Right ventricle myocardium inferior (tissue), 1 donor: Measurements from ENCODE around the gene LYZ. TPM values are rescaled to one million over a fixed set of nuclear protein-coding genes. Genes with fewer than 3 reads are reported as not detected.

Experiments
- ATAC-seq: fragments of 200-7000 bp; cut with Tn5 transposase; one replicate; pipeline ENCODE4 v1.9.1; 2020; ENCODE audit warnings: mild to moderate bottlenecking, moderate library complexity
- DNase-seq: peaks from one replicate; pipeline ENCODE4 v3.0.0; 2021; ENCODE audit errors: missing footprints
- intact Hi-C: fragments of 100-400 bp; cut with DNase I; formaldehyde crosslinking; loops from one replicate; pipeline ENCODE4 v1.11.0; 2022
- total RNA-seq: library from RNA; stranded (reverse); fragmentation: NEBNext Ultra II Directional; extraction: Animal tissue kit (Norgen Biotek cat#: 25700); gene quantifications from one replicate; pipeline ENCODE4 v1.2.1, GENCODE V29; 2021
- donor health status: DM: no; HTN: yes; CAD: no; lungs with severe emphysema.

LYZ gene
- total RNA-seq, 1 donor from 2014 or later = 49.2 TPM

DNA sequence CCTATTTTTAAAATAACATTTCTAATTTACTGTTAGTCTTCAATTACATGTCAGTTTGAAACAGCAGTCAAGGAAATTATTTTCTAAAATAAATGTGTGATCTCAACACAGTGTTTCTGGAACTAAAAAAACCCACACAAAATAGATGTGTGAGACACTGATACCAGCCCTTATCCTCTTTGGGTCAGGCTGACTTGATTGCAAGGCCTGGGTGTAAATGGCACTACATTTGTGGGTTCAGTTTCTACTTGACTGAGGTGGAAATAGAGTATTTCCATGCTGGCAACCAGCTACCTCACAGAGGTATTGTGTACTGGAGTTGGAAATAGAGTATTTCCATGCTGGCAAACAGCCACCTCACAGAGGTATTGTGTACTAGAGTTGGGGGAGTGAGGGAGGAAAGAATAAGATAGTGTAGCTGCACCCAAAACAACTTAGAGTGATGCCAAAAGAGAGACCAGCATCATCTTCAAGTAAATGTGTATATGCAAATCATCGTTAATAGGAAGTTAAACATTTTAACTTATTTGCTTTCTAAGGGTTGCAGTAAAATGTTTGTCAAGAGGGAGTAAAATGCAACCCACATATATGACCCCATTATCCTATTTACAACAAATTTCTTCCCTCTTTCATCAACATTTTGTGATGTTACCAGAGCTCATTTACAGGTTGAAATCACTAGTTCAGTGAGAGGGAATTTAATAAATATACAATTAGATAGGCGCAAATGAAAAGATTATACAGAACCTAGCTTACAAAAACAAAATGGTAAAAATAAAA lies 10.7 kb upstream of the LYZ start:
- no peak for ATAC-seq
- intact Hi-C loops = no loop called here

DNA sequence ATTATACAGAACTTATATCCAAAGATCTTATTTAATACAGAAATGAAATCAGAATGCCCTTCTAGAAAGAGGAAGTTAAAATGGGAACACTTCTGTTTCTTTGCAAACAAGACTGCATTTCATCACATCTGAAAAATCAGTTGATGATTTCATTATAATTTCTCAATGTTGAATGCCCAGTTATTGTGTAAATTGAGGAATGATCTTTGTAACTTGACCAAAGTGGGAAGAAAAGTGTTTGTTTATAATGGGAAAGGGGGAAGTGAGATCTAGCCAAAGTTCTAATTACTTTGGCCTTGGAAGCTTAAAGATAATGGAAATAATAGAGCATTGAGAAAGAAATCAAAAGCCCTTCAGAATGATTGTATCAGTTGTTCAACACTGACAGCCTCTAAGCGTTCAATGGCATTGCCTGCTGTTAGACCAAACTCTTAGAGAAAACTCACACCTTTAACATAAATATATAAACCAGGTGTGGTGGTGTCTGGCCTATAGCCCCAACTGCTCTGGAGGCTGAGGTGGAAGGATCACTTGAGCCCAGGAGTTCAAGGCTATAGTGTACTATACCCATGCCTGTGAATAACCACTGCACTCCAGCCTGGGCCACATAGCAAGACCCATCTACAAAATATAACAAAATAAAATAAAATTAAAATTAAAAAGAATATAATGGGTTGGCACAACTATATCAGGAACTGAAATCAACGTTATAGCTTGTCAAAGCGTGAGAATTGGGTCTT lies 9.9 kb upstream of the LYZ start:
- intact Hi-C loops = no loop called here
- ATAC-seq = no peak
- no peak for DNase-seq

More for the DNA sequence above, 10.7 kb upstream of the LYZ start:
- no peak for DNase-seq

DNA sequence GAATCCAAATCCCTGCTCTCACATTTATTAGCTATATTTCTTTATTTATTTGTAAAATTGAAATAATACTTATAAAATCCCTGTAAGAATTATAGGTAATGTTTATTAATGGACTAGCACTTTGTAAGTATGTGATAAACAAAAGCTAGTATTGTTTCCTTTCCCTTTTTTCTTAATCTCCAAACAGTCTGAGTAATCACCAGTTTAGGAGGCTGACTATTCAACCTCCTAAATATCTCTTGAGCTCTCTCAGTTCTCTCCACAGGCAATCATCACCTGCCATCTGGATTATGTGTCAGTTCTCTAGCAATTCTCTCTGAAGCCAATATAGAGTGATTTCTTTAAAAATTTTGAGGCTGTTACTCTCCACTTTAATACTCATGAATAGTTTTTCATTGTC lies 9.2 kb upstream of the LYZ start:
- ATAC-seq (no peak), DNase-seq (no peak)
- intact Hi-C loops = no loop called here

DNA sequence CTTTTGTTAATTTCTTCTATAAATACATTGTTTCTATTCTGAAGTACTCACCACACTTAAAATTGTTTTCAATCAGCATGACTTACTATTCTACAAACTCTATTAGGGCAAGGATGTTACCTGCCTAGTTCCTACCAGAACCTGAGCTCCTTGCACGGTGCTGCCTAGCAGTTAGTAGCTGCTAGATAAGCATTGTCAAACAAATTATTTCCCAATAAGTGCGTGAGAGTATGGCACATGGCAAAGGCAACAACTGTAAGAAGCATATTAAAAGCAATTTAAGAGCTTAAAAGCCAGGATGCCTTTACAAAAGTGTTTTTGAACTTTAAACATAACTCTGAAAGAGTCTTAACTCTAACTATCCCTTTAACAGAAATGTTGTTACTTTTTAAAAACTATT lies 8.2 kb upstream of the LYZ start:
- DNase-seq (no peak), ATAC-seq (no peak)
- intact Hi-C loops = no loop called here

DNA sequence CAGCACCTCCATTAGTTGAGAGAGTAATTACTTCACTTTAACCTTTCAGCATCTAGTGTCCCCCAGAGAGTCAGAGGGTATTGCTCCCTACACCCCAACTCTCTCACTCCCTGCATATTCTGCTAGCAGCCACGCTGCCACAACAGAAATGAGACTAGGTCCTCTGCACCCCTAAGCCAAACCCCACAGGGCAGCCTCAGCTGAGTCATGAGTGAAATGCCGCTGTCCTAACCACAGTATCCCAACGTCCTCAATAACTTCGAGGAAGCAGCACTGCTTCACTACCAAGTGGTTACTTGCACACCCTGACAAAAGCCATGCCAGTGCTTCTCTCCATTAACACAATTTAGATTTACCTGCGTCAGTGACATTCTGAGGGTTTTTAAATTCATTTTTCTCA lies 6.9 kb upstream of the LYZ start:
- intact Hi-C loops = no loop called here
- DNase-seq (no peak), ATAC-seq (no peak)

DNA sequence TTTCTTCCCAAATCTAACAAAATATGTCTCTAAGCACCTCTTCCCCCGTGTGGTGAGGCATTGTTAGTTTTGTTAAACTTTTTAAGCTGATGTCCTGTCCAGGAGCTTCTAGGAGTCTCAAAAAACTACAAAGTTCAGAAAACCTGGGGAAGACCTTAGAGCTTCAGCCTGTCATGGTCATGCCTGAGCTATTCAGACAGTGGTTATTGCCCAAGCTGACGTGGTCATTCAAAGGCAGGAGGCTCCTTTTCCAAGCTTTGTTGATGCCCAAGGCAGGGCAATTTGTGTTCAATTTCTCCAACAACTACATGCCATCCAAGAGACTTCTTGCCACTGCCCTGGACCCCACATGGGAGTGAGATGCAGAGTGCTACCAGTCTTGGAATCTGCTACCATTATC lies 5.8 kb upstream of the LYZ start:
- no peak for DNase-seq
- intact Hi-C loops = no loop called here
- ATAC-seq = no peak

DNA sequence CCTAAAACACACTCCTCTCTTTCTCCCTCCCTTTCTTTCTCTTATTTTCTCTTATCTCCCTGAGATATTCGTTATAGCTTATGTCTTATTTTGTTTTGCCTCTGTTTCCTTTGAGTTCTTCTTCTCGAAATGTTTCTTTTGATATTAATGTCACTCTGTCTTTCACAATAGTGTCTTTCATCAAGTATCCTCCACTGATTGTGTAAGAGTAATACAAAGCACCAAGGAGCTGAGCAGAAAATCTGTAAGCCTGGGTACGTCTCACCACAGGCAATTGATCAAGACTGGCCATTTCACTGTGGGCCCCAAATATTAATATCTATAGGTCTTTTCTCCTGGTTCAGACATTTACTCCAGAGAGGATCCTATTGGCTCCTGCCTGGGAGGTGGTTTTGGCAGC lies 4.8 kb upstream of the LYZ start:
- no peak for ATAC-seq

DNA sequence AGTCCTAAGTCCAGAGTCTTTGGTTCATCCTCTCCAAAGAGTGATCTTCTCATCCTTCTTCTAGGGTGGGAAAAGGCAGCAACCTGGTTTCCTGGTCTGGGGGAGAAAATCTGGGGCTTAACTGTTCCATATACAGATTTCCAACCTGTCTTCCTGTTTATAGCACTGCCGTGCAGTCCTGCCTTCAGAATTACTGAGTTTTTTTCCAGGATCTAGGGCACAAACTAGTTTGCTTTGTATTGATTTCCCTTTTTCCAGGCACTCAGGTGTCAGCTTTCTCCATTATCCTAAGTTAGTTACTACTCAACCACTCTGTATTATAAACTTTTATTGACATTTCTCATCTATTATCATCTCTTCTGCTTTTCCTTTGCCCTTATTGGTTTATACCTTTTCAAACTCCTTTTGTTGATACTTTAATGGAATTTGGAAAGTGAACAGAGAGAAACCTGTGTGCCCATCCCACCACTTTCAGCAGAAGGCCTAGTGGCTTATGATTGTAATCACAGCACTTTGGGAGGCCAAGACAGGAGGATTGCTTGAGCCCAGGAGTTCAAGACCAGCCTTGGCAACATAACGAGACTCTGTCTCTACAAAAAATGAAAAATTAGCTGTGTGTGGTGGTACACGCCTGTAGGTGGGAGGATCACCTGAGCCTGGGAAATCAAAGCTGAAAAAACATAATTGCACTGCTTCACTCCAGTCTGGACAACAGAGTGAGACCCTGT lies 4.1 kb upstream of the LYZ start:
- intact Hi-C loops = no loop called here
- DNase-seq = no peak
- ATAC-seq = no peak

More for the DNA sequence above, 4.8 kb upstream of the LYZ start:
- intact Hi-C loops = no loop called here
- no peak for DNase-seq

DNA sequence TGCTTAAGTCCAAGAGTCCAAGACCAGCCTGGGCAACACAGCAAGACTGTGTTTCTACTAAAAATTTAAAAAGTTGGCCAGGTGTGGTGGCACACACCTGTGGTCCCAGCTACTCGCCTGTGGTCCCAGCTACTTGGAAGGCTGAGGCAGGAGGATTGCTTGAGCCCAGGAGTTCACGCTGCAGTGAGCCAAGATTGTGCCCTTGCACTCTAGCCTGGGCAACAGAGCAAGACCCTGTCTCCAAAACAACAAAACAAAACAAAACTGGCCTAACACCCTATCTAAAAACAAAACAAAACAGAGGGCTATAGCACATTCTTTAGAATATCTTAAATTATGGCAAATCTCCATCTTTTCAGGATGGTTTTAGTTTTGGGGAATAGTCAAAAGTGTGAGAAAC lies 3.1 kb upstream of the LYZ start:
- intact Hi-C loops = no loop called here
- ATAC-seq = no peak

DNA sequence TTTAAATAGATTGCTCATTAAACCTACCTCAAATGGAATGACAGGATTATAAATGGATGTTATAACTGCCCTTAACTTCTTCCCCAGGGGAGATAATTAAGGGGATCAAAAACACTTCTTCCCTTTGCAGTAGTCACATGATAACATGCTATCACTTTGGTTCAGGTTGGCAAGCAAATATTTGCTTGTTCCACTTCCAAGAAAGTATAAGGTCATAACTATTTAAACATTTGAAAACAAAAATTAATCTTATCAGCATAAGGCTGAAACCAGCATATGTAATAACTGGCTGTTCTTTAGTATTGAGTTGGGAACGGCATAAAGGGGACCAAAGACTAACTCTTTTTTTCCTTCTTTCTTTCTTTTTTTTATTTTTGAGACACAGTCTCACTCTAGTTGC lies 2.4 kb upstream of the LYZ start:
- ATAC-seq (no peak), DNase-seq (no peak)
- intact Hi-C loops = no loop called here

More for the DNA sequence above, 3.1 kb upstream of the LYZ start:
- DNase-seq = no peak

DNA sequence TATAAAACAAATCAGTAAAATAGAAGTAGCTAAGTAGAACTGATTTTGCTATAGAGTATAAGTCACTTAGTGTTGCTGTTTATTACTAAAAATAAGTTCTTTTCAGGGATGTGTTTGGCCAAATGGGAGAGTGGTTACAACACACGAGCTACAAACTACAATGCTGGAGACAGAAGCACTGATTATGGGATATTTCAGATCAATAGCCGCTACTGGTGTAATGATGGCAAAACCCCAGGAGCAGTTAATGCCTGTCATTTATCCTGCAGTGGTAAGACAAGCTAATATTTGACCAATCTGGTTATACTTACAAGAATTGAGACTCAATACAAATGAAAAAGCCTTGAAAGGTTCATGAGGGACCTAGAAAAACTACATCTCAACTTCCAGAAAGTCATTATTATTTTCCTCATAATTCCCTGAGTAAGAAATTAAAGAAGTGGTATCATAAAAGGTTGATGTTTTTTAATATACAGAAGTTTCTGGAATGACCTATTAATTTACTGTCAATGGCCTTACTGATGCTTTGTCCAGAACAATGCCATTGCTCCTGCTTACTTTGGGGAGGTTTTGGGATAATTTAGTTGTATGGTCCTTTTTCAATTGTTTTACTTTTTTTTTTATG lies 1.9 kb downstream of the LYZ start:
- intact Hi-C loops = loop anchor here (10.0 kb wide), 1 partner anchor 195 kb away; no protein-coding TSS in a partner anchor
- ATAC-seq (no peak), DNase-seq (no peak)

DNA sequence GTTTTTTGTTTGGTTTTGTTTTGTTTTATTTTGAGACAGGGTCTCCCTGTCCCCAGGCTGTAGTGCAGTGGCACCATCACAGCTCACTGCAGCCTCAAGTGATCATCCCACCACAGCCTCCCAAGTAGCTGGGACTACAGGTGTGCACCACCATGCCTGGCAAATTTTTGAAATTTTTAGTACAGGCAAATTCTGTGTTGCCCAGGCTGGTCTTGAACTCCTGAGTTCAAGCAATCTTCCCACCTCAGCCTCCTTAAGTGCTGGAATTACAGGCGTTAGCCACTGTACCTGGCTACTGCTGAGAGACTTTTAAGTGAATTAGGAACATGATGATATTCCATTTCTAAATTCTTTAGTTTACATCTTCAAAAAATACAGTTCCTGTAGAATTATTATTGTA lies 2.6 kb downstream of the LYZ start:
- no peak for DNase-seq
- intact Hi-C loops = loop anchor here (10.0 kb wide), 1 partner anchor 196 kb away; no protein-coding TSS in a partner anchor
- ATAC-seq = no peak

DNA sequence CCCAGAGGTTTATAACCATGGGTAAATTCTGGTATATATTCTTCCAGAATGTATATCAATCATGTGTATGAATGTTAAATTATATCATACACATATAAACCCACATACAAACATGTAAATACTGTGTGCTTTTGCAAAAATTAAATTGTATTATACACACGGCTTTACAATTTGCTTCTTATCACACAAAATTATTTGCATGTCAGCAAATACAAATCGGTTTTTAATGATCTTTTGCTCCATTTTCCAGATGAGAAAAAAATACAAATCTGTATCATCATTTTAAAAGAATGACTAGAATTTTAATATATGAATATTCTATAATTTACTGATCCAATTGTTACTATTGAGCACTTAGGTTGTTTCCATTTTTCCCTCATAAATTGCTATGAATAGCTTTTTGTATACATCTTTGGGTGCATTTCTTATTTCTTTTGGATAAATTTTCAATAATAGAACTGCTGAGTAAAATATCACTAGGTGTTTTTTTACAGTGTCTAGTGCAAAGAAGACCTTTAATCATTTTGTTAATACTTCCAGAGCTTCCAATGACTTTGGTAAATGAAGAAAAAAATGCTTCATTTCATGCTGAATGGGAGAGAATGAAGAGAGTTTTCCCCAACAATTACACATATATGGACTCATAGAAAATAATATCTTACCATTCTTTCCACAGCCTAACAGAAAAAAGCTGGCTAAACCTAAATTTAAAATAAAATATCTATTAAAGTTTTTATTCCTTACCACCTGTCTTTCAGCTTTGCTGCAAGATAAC lies 3.5 kb downstream of the LYZ start:
- intact Hi-C loops = loop anchor here (10.0 kb wide), 1 partner anchor 197 kb away; no protein-coding TSS in a partner anchor
- ATAC-seq (no peak), DNase-seq (no peak)

DNA sequence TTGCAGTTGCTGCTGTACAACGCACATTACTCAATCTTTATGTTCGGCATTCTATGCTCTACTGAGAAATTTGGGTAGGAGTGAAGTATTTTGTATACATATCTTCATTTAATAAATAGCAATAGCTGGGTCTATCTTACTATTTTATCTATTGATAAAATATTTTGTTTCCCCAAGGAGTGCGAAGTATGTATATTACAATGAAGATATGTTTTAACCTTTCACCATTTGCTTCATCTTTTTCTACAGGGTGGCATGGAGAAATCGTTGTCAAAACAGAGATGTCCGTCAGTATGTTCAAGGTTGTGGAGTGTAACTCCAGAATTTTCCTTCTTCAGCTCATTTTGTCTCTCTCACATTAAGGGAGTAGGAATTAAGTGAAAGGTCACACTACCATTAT lies 4.7 kb downstream of the LYZ start:
- intact Hi-C loops = loop anchor here (10.0 kb wide), 1 partner anchor 198 kb away; no protein-coding TSS in a partner anchor
- no peak for ATAC-seq
- DNase-seq = no peak

DNA sequence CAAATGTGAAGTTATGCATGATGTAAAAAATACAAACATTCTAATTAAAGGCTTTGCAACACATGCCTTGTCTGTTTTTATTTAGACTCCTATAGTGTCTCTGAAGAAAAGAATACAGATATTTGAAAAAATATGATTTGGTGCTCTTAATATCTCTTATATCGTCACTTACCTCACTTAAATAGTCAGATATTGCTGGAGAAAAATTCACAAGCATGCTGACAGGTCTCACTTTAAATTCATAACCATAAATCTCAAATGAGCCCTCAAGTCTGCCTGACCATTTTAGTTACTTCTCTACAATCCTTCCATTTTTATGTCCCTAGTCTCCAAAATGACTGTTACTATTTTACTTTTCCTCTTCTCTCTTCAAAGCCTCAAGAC lies 6.0 kb downstream of the LYZ start:
- ATAC-seq (no peak), DNase-seq (no peak)
- intact Hi-C loops = loop anchor here (10.0 kb wide), 1 partner anchor 199 kb away; no protein-coding TSS in a partner anchor

DNA sequence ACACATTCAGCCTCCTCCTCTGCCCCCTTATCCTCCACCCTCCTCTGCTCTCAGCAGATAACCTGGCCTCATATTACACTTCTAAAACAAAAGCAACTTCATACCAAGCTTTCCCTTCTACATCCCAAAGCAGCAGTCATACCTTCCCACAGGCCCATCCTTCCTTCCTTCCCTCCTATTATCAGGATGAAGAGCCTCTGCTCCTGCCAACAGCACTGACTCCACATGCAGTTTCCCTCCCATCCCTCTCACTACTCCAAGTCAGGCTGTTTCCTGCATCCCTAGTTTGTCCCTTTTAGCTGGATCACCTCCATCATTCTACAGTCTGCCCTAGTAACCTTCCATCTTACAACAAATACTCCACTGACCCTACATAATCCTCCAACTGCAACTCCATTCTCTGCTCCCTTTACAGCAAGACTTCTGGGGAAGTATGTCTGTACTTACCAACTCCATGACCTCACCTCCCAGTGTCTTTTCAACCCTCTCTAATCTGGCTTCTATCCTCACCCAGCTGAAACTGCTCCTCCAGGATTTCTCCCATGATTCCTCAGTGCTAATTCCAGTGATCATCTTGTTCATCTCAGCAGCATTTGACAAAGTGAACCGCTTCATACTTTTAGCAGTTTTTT lies 6.5 kb downstream of the LYZ start:
- ATAC-seq = no peak
- no peak for DNase-seq
- intact Hi-C loops = loop anchor here (5.0 to 10.0 kb wide), 3 partner anchors 200 to 283 kb away; no protein-coding TSS in a partner anchor

DNA sequence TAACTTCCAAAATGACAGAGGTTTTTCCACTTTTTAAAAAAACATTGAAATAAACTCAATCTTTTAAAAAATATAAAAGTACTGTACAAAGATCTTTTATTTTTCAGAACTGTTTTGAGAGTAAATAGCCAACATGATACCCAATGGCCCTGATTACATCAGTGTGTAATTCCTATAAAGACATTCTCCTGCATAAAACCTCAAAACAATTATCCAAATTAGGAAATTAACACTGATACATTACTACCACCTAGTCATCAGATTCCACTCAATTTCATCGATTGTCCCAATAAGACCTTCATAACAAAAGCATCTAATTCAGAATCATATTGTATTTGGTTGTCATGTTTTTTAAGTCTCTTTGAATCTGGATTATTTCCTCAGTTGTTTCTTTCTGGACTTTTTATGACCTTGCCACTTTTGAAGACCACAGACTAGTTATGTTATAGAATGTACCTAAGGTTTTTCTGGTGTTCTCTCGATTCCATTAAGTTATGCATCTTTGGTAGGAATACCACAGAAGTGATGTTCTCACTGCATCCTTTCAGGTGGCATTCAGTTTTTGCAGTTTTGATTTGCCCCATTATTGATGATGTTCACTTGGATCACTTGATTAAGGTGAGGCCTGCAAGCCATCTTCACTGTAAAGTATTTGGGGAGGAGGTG lies 7.3 kb downstream of the LYZ start:
- intact Hi-C loops = loop anchor here (5.0 to 10.0 kb wide), 3 partner anchors 201 to 282 kb away; no protein-coding TSS in a partner anchor

More for the DNA sequence above, 7.3 kb downstream of the LYZ start:
- ATAC-seq = no peak
- DNase-seq = no peak
